Thyroid gland (tissue), 4 donors: ENCODE data around the gene TMEM145. TPM values are rescaled to one million over a fixed set of nuclear protein-coding genes. Genes with fewer than 3 reads are reported as not detected.
A peak's percentile ranks its signal among the peaks of the same experiment; 100 is the strongest.

ENCODE experiments used
- DNase-seq, 2 donors: peaks; one replicate each; pipeline ENCODE4 v3.0.0-alpha.2; 2019
- H3K27ac ChIP-seq, 3 donors: fragments of 200-600 bp; sonication (generic); 1 replicate in 2 of 3; 2 replicates in 1 of 3; pipeline ENCODE4 v1.5.1; 2016 to 2019; ENCODE audit warnings: mild to moderate bottlenecking in 1 of 3, moderate library complexity in 1 of 3
- H3K27me3 ChIP-seq: fragments of 200-600 bp; sonication (generic); one replicate; pipeline ENCODE4 v1.5.1; 2019
- H3K36me3 ChIP-seq, 2 donors: fragments of 200-600 bp; sonication (generic); one replicate each; pipeline ENCODE4 v1.5.1; 2016 to 2019
- H3K4me1 ChIP-seq, 2 donors: fragments of 200-600 bp; sonication (generic); one replicate each; pipeline ENCODE4 v1.5.1; 2017 to 2019
- H3K4me3 ChIP-seq, 3 donors: fragments of 200-600 bp; sonication (generic); replicated peaks in 1 of 3; 1 replicate in 2 of 3; 2 replicates in 1 of 3; pipeline ENCODE4 v1.5.1; 2016; ENCODE audit warnings: mild to moderate bottlenecking in 1 of 3
- H3K9me3 ChIP-seq: fragments of 200-600 bp; sonication (generic); one replicate; pipeline ENCODE4 v1.5.1; 2017
- POLR2A ChIP-seq, 2 donors: fragments of 450-650 bp; IDR thresholded peaks; one replicate each; pipeline ENCODE4 v1.6.1; 2017; ENCODE audit warnings: antibody characterized with exemption in 2 of 2, mild to moderate bottlenecking in 2 of 2, moderate library complexity in 1 of 2
- WGBS, 2 donors: methylation state at CpG; one replicate each; pipeline ENCODE4 v1.1.5; 2017; 5-methylcytosine and 5-hydroxymethylcytosine counted together
- intact Hi-C: fragments of 100-400 bp; cut with DNase I; formaldehyde crosslinking; loops from one replicate; pipeline ENCODE4 v1.15.1; 2023
- total RNA-seq, 4 donors: library from RNA; depleted of rRNA; stranded (reverse); fragments of >200 nt; gene quantifications; one replicate each; pipeline ENCODE4 v1.2.3, GENCODE V29; 2016
- TF ChIP-seq, protein P1 (sequence below), 6 experiments: fragments of 200-600 bp in 3 of 6; fragments of 450-650 bp in 3 of 6; sonication (generic) in 3 of 6; IDR thresholded peaks; one replicate each; pipeline ENCODE4 v1.5.1; 2016 to 2019; ENCODE audit warnings: antibody characterized with exemption in 6 of 6, mild to moderate bottlenecking in 2 of 6, inconsistent platforms in 1 of 6, moderate library complexity in 1 of 6

Gene TMEM145
- total RNA-seq, 4 donors from 2014 or later, result 2.8 TPM; not detected in 3

DNA sequence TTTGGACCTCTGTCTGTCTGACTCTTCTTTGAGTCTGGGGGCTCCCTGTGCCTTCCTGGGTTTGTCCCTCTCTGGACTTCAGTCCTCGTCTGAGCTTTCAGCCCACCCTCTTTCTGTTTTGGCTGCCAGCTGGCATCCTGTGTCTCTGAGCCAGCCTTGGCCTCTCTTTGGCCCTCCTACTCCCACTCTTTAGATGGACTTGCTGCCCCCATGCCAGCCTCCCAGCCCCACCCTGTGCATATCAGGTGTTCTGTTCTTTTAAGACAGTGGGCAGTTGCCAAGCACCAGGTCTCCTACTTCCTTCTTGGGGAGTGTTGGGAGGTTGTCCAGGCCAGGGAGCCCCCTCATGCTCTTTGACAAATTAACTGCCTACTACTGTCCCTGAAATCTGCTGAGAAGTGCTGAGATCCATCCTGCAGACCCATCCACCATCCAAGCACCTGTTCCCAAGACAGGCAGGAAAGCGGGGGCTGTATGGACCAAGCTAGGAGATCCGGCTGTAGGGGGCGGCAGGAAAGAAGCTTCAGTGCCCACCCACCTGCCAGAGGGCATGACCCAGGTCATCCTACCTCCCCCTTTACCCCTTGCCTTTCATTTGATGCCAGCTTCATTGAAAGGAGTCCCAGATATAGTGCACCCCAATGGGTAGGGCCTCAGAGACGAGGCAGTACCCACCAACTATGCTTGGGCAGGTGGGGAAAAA, 34.5 kb upstream of the TMEM145 start:
- Histone ChIP-seq H3K36me3 (peaks cover 12 to 13% of the 10 kb centered on the region in 2 donors), H3K4me3 (no peak overlapping the region), H3K27me3 (no peaks in the 10 kb centered on the region), H3K4me1 (peaks cover 49 to 55% of the 10 kb centered on the region in 2 donors), H3K27ac (peak overlapping the region in 2 of 3 donors; percentile 41 to 93), H3K9me3 (no peaks in the 10 kb centered on the region)
- DNase-seq, result no peak
- TF ChIP-seq POLR2A (IDR thresholded peaks at IDR 0.05), result no peak
- TF ChIP-seq, protein P1, sequence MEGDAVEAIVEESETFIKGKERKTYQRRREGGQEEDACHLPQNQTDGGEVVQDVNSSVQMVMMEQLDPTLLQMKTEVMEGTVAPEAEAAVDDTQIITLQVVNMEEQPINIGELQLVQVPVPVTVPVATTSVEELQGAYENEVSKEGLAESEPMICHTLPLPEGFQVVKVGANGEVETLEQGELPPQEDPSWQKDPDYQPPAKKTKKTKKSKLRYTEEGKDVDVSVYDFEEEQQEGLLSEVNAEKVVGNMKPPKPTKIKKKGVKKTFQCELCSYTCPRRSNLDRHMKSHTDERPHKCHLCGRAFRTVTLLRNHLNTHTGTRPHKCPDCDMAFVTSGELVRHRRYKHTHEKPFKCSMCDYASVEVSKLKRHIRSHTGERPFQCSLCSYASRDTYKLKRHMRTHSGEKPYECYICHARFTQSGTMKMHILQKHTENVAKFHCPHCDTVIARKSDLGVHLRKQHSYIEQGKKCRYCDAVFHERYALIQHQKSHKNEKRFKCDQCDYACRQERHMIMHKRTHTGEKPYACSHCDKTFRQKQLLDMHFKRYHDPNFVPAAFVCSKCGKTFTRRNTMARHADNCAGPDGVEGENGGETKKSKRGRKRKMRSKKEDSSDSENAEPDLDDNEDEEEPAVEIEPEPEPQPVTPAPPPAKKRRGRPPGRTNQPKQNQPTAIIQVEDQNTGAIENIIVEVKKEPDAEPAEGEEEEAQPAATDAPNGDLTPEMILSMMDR (IDR thresholded peaks at IDR 0.05), result no peak
- intact Hi-C loops, result no loop called here
- 77 to 87% methylated on average over 4 to 5 of the region's 5 CpGs for WGBS, 2 donors

DNA sequence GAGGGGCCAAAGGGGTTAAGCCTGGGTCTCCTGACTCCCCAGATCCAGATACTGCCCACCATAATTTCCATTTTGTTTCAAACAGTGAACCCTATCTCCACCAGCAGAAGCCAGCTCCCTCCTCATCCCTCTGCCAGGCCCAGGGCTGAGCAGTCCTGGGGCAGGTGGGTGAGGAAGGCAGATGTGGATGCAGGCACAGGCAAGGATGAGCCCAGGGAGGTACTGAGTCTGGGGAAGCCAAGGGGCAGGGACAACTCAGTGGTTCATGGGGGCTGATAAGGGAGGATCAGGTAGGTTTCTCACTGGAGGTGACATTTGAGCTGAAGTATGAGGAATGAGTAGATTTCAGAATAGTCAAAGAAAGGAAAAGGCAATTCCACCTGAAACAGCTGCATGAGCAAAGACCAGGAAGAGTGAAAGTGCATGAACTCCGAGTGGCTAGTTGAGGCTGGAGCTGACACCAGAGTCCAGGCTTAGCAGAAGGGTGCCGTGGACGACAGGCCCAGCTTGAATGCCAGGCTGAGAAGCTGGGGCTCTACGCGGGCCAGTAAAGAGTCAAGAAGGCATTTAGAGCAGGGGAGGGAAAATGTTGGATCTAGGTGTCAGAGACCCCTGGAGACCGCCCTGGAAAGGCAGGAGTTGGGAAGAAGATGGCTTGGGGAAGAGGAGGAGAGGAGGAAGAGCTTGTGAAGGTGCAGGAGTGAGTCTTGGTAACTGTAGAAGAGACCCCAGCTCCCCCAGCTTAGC, 33.8 kb upstream of the TMEM145 start:
- H3K9me3 ChIP-seq, result no peaks in the 10 kb centered on the region
- peaks cover 49 to 55% of the 10 kb centered on the region in 2 donors for H3K4me1 ChIP-seq
- WGBS, 2 donors, result 12 to 16% methylated on average over 6 of the region's 6 CpGs
- TF ChIP-seq, protein P1 (IDR thresholded peaks at IDR 0.05), result no peak
- no peak for TF ChIP-seq POLR2A (IDR thresholded peaks at IDR 0.05)
- H3K36me3 ChIP-seq, result peaks cover 5 to 7% of the 10 kb centered on the region in 2 donors
- H3K4me3 ChIP-seq, result peak overlapping the region in 2 of 3 donors; percentile 68 to 82
- intact Hi-C loops, result no loop called here
- DNase-seq, result no peak
- no peaks in the 10 kb centered on the region for H3K27me3 ChIP-seq
- peak overlapping the region in 2 of 3 donors; percentile 93 to 97 for H3K27ac ChIP-seq

DNA sequence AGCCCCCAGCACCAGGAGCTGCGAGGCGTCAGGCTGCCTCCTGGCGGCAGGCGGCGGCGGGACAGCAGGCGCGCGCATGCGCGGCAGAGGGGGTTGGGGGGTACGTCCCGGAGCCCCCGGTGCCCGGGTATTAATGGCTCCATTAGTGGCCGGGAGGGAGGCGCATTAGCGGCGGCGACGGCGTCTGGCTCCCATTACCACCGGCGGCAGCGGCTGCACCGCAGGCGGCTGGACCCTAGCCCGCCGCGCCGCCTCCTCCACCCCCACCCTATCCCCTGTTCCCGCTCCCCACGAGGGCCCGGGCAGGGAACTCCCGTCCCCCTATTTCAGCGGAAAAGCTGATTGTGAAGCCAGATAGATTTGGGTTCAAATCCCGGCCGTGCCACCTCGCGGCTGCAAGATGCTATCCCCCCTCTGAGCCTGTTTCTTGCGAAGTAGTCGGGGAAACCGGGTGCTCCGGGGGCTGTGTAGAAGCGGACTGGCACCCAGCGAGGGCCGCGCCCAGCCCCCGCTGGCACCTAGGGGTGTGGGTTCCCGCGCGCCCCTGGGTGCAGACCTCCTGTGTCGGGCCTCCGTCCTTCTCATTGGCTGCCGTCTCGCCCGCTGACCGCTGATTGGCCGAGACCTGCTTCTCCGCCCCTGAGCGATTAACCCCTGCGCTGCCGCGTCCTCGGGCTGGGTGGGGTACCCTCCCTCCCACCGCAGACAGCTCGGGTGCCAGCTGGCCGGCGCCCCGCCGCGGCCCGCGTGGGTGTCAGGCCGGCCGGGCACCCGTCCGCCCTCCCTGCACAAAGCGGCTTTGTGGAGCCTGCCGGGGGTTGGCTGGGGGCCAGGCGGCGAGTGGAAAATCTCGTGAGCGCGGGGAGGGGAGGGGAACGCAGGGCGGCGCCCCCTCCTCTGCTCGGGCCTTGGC, 33.0 kb upstream of the TMEM145 start:
- H3K27me3 ChIP-seq, result no peaks in the 10 kb centered on the region
- peak in 1 of 2 donors; percentile 34 for TF ChIP-seq POLR2A (IDR thresholded peaks at IDR 0.05)
- TF ChIP-seq, protein P1 (IDR thresholded peaks at IDR 0.05), result peak; percentile 68 to 88 (median 78)
- WGBS, 2 donors, result 0 to 1% methylated on average over 12 to 29 of the region's 89 CpGs
- H3K4me1 ChIP-seq, result peaks cover 56 to 60% of the 10 kb centered on the region in 2 donors
- H3K36me3 ChIP-seq, result no peaks in the 10 kb centered on the region
- peak overlapping the region; percentile 89 to 97 (median 93) for H3K27ac ChIP-seq
- no peaks in the 10 kb centered on the region for H3K9me3 ChIP-seq
- peak overlapping the region; percentile 68 to 82 (median 76) for H3K4me3 ChIP-seq
- DNase-seq, result peak; percentile 83 to 89
- intact Hi-C loops, result no loop called here

DNA sequence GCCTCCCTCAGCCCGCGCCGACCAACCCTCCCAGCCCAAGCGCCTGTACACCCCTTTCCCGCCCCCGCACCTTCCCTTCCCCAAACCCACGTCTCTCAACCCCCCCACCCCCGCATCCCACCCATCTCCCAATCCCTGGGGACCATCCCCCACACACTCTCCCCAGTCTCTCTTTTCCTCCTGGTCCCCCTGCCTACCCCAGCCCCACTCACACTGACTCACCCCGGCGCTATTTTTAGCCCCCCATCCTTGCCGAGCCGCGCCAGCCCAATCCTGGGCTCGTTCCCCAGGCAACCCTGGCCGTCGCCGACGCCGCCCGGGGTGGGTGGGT, 32.3 kb upstream of the TMEM145 start:
- H3K9me3 ChIP-seq, result no peaks in the 10 kb centered on the region
- no peaks in the 10 kb centered on the region for H3K27me3 ChIP-seq
- peaks cover 62 to 67% of the 10 kb centered on the region in 2 donors for H3K4me1 ChIP-seq
- 1 to 5% methylated on average over 12 to 18 of the region's 20 CpGs for WGBS, 2 donors
- DNase-seq, result peak in 1 of 2 donors; percentile 36
- peak overlapping the region; percentile 89 to 97 (median 93) for H3K27ac ChIP-seq
- H3K4me3 ChIP-seq, result peak overlapping the region; percentile 68 to 82 (median 76)
- intact Hi-C loops, result no loop called here
- TF ChIP-seq POLR2A (IDR thresholded peaks at IDR 0.05), result no peak
- TF ChIP-seq, protein P1 (IDR thresholded peaks at IDR 0.05), result no peak
- H3K36me3 ChIP-seq, result no peaks in the 10 kb centered on the region
